Ovary (tissue), 3 donors: ENCODE results near the gene PSMD1.

Experiments used
- CTCF ChIP-seq, 3 donors: fragments of 450-650 bp in 2 of 3; fragments of 200-600 bp in 1 of 3; IDR thresholded peaks; one replicate each; pipeline versions ENCODE4 v1.5.1 to v1.8.0; 2016 to 2022; ENCODE audit warnings: antibody characterized with exemption in 3 of 3, mild to moderate bottlenecking in 1 of 3
- EP300 ChIP-seq: sonication (generic); formaldehyde crosslinking; IDR thresholded peaks from one replicate; pipeline ENCODE4 v1.6.1; 2017; ENCODE audit warnings: antibody characterized with exemption
- POLR2A ChIP-seq: fragments of 450-650 bp; IDR thresholded peaks from one replicate; pipeline ENCODE4 v1.6.1; 2017; ENCODE audit warnings: antibody characterized with exemption, mild to moderate bottlenecking, moderate library complexity
- donor health status: DM: no; HTN: no; CAD: no.

DNA sequence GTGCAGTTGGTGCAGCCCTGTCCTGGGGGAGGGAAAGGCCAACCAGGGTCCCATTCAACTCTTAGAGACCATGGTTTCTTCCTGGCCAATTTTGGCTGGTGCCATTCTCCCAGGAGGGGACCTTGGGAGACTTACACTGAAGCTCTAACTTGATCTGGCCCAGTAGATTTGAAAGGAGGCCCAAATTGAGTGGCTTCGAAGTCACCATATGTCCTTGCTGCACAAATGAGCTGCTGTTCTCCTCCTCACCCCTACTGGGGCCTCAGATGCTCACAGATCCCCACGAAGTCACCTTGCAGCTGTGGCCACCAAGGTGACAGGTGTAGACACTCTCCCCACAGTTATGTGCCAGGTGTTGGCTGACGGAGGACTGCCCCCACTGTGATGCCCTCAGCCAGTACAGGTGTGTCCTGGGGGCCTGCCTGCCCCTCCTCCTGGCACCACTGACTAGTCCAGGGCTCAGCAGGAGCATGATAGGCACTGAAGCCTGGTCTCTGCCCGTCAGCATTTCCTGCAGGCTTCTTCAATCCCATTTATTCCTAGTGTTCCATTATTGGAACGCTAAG lies 24.0 kb upstream of the PSMD1 start:
- TF ChIP-seq CTCF (IDR thresholded peaks at IDR 0.05) = no peak
- no peak for TF ChIP-seq EP300
- no peak for TF ChIP-seq POLR2A
